NCI-H2196 treated with DMSO at 0.1 percent for 48 hours (cell line): ENCODE measurements around the gene PHTF1.

Experiments used
- DNase-seq: peaks from one replicate; lab custom pipeline; 2025; ENCODE audit not compliant: unreplicated experiment; lab: John Stamatoyannopoulos, UW

The PHTF1 gene

DNA sequence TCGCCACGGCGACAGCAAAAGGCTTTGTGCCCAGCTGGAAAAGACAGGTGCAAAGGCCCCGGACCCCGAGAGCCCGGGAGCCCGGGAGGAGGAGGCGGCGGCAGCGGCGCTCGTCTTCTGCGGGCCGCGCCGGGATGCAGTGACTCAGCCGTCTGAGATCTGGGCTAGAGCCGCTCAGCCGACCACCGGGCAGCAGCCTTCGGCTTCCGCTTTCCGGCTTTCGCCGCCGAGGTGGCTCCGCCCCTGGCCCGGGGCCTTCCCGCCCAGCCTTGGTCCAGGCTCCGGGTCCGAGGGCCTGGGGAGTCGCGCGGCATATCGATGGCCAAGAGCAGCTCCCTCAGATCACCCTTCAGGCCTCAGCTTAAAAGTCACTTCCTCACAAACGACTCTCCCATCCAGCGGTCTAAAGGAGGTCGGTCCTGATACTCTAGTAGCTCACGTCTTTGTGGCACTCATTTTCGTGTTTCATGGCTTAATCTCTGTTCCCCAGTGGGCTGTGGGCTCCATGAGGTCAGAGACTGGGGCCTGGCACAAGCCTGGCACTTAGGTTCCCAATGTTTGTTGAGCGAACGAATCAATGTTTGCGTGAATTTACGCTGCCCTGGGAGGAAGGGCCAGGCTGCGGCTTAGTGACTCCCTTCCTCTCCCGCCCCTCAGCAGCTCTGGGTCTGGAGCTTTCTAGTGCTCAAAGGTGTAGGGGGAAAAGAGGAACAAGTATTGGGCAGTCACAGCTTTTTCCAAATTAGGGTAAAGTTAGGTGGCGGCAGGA is at the start of gene PHTF1:
Gene PHTF1 (minus strand): TSS at position 154 of the 769 bp plus-strand sequence. CDS start 783 bp downstream, outside the sequence.
- peak; percentile 44 for DNase-seq

DNA sequence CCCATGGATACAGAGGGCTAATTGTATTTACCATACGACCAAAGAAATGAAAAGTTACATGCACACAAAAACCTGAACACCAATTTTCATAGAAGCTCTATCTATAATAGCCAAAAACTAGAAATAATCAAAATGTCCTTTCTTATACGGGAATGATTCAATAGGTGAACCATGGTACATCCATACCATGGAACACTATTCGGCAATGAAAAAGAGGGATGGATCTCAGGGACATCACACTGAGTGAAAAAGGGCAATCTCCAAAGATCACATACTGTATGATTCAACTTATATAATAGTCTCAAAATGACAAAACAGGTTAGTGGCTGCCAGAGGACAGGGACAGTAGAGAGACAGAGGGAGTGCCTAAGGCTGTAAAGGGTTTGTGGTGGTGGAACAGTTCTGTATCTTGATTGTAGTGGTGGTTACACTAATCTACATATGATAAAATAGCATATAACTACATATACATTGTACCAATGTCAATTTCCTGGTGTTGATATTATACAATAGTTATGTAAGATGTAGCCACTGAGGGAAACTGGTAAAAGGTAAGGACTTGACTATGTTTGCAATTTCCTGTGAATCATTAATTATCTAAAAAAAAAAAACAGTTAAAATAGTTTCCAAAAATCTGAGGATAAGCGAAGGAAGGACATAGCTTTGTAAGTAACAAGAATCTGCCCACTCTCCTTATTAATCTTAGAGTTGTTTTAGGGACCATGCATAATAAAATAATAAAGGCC is 49.3 kb upstream of the PHTF1 start:
- no peak for DNase-seq

- no peak for DNase-seq
These were observed 46.4 kb upstream of the PHTF1 start for GRCh38 chr1:113805639-113806038.

- DNase-seq, result no peak
These were observed 45.9 kb upstream of the PHTF1 start for GRCh38 chr1:113805256-113805531.

- no peak for DNase-seq
These were observed 45.4 kb upstream of the PHTF1 start for GRCh38 chr1:113804421-113805255.

- DNase-seq, result no peak
These were observed 43.2 kb upstream of the PHTF1 start for GRCh38 chr1:113802367-113803007.

GRCh38 chr1:113800487-113800886 is 41.2 kb upstream of the PHTF1 start:
- no peak for DNase-seq

- no peak for DNase-seq
These were observed 38.2 kb upstream of the PHTF1 start for GRCh38 chr1:113797472-113797871.

- no peak for DNase-seq
These were observed 34.9 kb upstream of the PHTF1 start for GRCh38 chr1:113793878-113794834.

GRCh38 chr1:113792986-113793385 is 33.7 kb upstream of the PHTF1 start:
- DNase-seq, result no peak

DNA sequence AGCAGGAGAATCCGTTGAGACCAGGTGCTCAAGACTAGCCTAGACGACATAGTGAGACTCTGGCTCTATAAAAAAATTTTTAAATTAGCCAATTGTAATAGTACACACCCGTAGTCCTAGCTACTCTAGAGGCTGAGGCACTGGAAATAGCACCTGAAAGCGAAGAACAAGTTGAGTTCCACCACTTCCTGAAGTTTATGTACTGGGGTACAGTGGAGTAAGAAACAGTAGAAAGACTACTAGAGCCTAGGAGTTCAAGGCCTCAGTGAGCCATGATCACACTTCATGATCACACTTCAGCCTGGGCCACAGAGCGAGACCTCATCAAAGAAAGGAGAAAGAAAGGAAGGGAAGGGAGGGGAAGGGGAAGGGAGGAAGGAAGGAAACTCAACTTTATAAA is 33.2 kb upstream of the PHTF1 start:
- no peak for DNase-seq

DNA sequence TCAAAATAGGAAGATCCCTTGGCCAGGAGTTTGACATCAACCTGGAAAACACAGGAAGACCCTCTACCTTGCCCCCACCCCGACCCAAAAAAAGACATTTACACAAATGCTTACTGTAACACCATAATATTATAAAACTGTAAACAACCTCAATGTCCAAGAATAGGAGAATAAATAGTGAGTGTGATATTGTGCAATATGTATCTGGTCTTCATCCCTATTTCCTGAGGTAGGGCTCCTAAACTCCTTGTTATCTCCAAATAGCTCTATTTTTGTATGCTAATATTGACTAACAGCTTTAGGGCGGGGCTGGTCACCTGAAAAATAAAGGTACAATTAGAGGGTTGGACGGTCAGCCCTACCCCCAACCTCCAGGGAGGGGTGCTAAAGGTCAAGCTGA is 29.5 kb upstream of the PHTF1 start:
- DNase-seq, result no peak

DNA sequence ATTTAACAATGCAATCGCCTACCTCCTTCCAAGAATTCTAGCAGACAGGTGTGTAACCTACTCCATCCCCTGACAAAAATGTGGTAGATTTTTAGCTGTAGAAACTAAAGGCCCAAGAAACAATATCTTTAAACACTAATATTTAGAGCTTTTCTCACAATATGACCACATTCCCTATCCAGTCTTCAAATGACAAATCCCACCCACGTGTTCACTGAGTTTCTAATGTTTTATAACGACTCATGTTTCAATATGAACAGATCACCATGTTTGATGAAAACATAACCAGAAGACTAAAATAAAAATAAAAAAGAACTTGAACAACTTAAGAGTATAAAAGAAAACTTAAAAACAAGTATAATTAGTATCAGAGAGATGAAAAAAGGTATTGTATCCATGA is 28.4 kb upstream of the PHTF1 start:
- no peak for DNase-seq

DNA sequence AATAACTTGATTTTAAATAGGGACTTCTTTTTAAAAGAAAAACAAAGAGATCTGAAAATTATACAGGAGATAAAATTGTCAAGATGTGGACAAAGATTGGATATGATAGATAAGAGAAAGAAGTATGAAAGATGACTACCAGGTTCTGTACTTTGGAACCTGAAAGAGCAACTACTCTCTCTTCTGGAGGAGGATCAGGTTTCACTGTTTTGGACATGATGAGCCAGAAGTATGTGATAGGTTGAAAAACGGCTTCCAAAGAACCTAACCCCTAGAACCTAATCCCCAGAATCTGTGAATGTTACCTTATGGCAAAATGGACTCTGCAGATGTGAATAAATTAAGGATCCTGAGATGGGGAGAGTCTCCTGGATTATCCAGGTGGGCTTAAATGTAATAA is 26.8 kb upstream of the PHTF1 start:
- no peak for DNase-seq

DNA sequence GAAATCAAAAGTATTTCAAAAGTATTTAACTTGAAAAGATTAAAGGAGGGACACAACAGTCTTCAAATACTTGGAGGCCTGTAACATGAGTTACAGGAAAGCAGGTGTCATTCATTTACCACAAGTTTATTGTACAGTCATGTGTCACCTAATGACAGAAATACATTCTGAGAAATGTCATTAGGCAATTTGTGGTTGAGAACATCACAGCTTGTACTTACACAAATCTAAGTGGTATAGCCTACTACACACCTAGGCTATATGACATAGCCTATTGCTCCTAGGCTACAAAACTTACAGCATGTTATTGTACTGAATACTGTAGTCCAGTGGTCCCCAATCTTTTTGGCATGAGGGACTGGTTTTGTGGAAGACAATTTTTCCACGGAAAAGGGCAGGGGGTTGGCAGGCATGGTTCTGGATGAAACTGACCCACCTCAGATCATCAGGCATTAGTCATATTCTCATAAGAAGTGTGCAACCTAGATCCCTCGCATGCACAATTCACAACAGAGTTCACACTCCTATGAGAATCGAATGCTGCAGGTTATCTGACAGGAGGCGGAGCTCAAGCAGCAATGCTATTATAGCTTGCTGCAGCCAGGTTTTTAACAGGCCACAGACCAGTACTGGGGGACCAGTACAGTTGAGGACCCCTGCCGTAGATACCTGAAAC is 25.0 kb upstream of the PHTF1 start:
- DNase-seq, result no peak

GRCh38 chr1:113783254-113784103 is 24.2 kb upstream of the PHTF1 start:
- DNase-seq, result no peak

DNA sequence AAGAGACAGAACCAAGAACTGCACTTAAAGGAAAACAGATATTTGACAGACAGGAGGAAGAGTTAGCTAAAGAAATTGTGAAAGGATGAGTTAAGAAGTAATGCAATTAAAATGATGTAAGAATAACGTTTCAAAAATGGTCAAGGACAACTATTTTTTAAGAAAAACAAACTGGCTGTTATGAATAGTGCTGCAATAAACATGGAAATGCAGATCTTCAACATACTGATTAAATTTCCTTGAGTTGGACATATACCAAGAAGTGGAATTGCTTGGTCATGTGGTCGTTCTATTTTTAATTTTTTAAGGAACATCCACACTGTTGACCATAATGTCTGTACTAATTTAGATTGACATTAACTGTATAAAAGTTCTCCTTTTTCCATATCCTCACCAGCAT is 23.1 kb upstream of the PHTF1 start:
- no peak for DNase-seq

- DNase-seq, result no peak
These were observed 21.3 kb upstream of the PHTF1 start for GRCh38 chr1:113780374-113781146.
